Measurements from ENCODE around the gene CLDN10.
A peak's percentile ranks its signal among the peaks of the same experiment; 100 is the strongest.

The CLDN10 gene

DNA sequence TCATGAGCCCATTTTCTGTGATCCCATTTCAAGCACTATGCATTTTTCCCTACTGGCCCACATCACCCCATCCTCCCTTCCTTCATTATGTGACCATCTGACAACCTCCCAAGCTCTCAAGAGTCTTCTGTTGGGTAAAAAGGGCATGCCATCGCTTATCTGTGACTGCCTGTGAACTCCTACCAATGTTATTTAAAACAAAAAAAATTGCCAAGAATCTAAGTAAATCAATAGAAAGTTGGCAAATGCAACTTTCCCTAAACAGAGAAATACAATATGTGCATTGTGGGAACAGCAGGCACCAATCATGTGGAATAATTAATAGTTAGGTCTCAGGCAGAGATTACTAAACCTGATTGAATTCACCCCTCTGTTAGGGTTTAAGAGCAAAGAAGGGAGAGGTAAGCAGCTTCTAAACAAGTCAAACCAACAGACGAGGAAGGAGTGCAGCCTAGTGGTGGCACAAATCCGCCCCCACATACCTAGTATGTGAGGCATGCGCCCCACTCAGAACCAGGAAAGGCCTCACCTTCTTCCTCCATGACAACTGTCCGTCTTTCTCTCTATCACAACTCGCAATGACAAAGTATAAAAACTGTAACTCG lies 62.2 kb downstream of the CLDN10 start:
- TF ChIP-seq CTCF (IDR thresholded peaks at IDR 0.05; ENCODE audit: low read length, missing control alignments): no peak
- no peak overlapping the region for H3K4me3 ChIP-seq (replicated peaks; ENCODE audit: low read depth, low read length)
- no peak for DNase-seq (ENCODE audit: low read depth)

GRCh38 chr13:95615539-95615938 lies 63.0 kb downstream of the CLDN10 start:
- DNase-seq (ENCODE audit: low read depth): no peak
- TF ChIP-seq CTCF (IDR thresholded peaks at IDR 0.05; ENCODE audit: low read length, missing control alignments): no peak

GRCh38 chr13:95620030-95620824 lies 67.7 kb downstream of the CLDN10 start:
- no peak for TF ChIP-seq CTCF (IDR thresholded peaks at IDR 0.05; ENCODE audit: low read length, missing control alignments)
- DNase-seq (ENCODE audit: low read depth): no peak
- no peak overlapping the region for H3K4me3 ChIP-seq (replicated peaks; ENCODE audit: low read depth, low read length)

More at GRCh38 chr13:95615539-95615938, 63.0 kb downstream of the CLDN10 start:
- H3K4me3 ChIP-seq (replicated peaks; ENCODE audit: low read depth, low read length): no peak overlapping the region

DNA sequence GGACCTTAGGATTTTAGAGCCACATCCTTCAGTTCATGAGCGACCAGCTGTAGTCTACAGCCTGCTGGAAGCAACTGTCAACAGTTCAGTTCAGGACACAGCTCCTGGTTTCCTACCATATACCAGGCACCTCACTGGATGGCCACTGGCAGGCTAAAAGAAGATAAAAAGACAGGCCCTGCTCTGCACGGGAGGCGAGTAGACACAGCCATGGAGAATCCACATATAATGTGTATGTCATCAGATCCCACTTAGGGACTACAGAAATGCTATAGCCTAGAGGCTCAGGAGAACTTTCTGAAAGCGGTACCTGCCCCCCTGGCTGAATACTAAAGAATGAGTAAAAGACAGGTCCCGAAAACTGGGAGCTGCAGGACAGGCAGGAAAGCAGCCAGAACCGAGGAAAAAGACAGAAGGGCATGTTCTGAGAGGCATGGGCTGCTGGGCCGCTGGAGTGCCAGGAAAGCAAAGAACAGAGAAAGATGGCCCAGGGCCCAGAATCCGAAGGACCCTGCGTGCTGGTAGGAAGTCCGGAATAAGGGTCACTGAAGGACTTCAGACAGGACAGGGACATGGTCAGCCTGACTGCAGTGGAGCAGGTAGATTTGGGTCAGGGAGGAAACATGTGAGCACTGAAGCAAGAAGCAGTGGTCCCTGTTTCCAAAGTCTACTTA lies 68.4 kb downstream of the CLDN10 start:
- no peak for DNase-seq (ENCODE audit: low read depth)
- no peak for TF ChIP-seq CTCF (IDR thresholded peaks at IDR 0.05; ENCODE audit: low read length, missing control alignments)

DNA sequence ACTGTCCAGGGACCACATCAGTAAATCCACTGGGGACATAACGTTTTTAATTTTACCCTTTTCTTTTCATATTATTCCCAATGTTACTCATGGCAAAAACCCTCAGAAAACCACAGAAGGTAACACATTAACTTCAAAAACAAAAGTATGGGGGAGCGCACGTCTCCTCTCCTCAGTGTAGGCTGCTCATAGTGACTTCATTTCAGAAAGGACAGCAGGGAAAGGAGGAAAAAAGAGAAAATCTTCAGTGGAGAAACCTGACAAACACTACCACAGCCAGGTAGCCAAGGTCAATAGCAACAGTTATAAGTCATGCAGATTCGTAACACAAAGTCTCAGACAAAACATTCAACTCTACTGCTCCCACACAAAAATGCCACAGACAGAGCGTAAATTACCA lies 70.6 kb downstream of the CLDN10 start:
- no peak for TF ChIP-seq CTCF (IDR thresholded peaks at IDR 0.05; ENCODE audit: low read length, missing control alignments)
- H3K4me3 ChIP-seq (replicated peaks; ENCODE audit: low read depth, low read length): no peak overlapping the region
- DNase-seq (ENCODE audit: low read depth): no peak

More for the DNA sequence above, 68.4 kb downstream of the CLDN10 start:
- H3K4me3 ChIP-seq (replicated peaks; ENCODE audit: low read depth, low read length): no peak overlapping the region

GRCh38 chr13:95624020-95624419 lies 71.5 kb downstream of the CLDN10 start:
- H3K4me3 ChIP-seq (replicated peaks; ENCODE audit: low read depth, low read length): no peak overlapping the region
- TF ChIP-seq CTCF (IDR thresholded peaks at IDR 0.05; ENCODE audit: low read length, missing control alignments): peak; percentile 66
- peak; percentile 76 for DNase-seq (ENCODE audit: low read depth)

All from fibroblast of pulmonary artery (primary cell).